Measurements from ENCODE around the gene GALNT10.

DNA sequence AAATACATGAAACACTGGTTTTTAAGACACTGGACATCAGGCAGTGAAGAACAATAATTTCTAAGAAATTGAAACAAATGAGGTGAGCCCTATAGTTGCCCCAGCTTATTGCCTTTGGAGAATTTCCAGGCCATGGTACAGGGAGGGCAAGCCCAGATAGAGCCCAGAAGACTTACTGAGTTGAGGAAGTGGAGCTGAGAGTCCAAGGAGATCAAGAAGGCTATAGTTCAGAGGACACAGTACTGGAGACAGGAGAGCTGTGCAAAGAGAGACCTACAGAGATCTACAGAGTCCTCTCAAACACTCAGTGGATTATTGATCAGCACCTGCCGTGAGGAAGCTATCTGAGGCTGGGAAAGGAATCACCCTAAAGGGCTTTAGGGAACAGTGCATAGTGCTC is 112.6 kb downstream of the GALNT10 start:
- TF ChIP-seq, protein P1, sequence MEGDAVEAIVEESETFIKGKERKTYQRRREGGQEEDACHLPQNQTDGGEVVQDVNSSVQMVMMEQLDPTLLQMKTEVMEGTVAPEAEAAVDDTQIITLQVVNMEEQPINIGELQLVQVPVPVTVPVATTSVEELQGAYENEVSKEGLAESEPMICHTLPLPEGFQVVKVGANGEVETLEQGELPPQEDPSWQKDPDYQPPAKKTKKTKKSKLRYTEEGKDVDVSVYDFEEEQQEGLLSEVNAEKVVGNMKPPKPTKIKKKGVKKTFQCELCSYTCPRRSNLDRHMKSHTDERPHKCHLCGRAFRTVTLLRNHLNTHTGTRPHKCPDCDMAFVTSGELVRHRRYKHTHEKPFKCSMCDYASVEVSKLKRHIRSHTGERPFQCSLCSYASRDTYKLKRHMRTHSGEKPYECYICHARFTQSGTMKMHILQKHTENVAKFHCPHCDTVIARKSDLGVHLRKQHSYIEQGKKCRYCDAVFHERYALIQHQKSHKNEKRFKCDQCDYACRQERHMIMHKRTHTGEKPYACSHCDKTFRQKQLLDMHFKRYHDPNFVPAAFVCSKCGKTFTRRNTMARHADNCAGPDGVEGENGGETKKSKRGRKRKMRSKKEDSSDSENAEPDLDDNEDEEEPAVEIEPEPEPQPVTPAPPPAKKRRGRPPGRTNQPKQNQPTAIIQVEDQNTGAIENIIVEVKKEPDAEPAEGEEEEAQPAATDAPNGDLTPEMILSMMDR (IDR thresholded peaks at IDR 0.05) = no peak
- TF ChIP-seq, protein P2, sequence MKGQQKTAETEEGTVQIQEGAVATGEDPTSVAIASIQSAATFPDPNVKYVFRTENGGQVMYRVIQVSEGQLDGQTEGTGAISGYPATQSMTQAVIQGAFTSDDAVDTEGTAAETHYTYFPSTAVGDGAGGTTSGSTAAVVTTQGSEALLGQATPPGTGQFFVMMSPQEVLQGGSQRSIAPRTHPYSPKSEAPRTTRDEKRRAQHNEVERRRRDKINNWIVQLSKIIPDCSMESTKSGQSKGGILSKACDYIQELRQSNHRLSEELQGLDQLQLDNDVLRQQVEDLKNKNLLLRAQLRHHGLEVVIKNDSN (CRISPR knock-in tag; IDR thresholded peaks at IDR 0.05) = no peak
- TF ChIP-seq ELF4 (CRISPR knock-in tag; IDR thresholded peaks at IDR 0.05; ENCODE audit: low read depth) = no peak
- TF ChIP-seq SP1 (CRISPR knock-in tag; conservative IDR thresholded peaks at IDR 0.05) = no peak
- TF ChIP-seq, protein P3, sequence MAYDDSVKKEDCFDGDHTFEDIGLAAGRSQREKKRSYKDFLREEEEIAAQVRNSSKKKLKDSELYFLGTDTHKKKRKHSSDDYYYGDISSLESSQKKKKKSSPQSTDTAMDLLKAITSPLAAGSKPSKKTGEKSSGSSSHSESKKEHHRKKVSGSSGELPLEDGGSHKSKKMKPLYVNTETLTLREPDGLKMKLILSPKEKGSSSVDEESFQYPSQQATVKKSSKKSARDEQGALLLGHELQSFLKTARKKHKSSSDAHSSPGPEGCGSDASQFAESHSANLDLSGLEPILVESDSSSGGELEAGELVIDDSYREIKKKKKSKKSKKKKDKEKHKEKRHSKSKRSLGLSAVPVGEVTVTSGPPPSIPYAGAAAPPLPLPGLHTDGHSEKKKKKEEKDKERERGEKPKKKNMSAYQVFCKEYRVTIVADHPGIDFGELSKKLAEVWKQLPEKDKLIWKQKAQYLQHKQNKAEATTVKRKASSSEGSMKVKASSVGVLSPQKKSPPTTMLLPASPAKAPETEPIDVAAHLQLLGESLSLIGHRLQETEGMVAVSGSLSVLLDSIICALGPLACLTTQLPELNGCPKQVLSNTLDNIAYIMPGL (CRISPR knock-in tag; IDR thresholded peaks at IDR 0.05) = no peak
- TF ChIP-seq ZNF416 (CRISPR knock-in tag; IDR thresholded peaks at IDR 0.05) = no peak
- TF ChIP-seq ETV6 (CRISPR knock-in tag; IDR thresholded peaks at IDR 0.05) = no peak
- no peak for TF ChIP-seq ATF1 (CRISPR knock-in tag; IDR thresholded peaks at IDR 0.05)
- TF ChIP-seq MXD4 (CRISPR knock-in tag; IDR thresholded peaks at IDR 0.05; ENCODE audit: borderline replicate concordance) = no peak
- no peak for TF ChIP-seq FOXJ3 (CRISPR knock-in tag; IDR thresholded peaks at IDR 0.05; ENCODE audit: borderline replicate concordance)
- TF ChIP-seq, protein P4, sequence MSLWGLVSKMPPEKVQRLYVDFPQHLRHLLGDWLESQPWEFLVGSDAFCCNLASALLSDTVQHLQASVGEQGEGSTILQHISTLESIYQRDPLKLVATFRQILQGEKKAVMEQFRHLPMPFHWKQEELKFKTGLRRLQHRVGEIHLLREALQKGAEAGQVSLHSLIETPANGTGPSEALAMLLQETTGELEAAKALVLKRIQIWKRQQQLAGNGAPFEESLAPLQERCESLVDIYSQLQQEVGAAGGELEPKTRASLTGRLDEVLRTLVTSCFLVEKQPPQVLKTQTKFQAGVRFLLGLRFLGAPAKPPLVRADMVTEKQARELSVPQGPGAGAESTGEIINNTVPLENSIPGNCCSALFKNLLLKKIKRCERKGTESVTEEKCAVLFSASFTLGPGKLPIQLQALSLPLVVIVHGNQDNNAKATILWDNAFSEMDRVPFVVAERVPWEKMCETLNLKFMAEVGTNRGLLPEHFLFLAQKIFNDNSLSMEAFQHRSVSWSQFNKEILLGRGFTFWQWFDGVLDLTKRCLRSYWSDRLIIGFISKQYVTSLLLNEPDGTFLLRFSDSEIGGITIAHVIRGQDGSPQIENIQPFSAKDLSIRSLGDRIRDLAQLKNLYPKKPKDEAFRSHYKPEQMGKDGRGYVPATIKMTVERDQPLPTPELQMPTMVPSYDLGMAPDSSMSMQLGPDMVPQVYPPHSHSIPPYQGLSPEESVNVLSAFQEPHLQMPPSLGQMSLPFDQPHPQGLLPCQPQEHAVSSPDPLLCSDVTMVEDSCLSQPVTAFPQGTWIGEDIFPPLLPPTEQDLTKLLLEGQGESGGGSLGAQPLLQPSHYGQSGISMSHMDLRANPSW (CRISPR knock-in tag; conservative IDR thresholded peaks at IDR 0.05; ENCODE audit: low read depth) = no peak

Data from WTC11 (cell line).